Ascending aorta (tissue), 2 donors: Measurements from ENCODE around the gene HSPB6. TPM values are rescaled to one million over a fixed set of nuclear protein-coding genes. Genes with fewer than 3 reads are reported as not detected.

ENCODE experiments used
- DNase-seq, 2 donors: peaks; one replicate each; pipeline ENCODE4 v3.0.0-alpha.2; 2019; ENCODE audit warnings: low spot score in 2 of 2
- H3K27ac ChIP-seq, 2 donors: fragments of 200-600 bp; sonication (generic); one replicate each; pipeline ENCODE4 v1.5.1; 2016 to 2017; ENCODE audit warnings: mild to moderate bottlenecking in 1 of 2
- H3K27me3 ChIP-seq: fragments of 200-600 bp; sonication (generic); one replicate; pipeline ENCODE4 v1.5.1; 2017
- H3K36me3 ChIP-seq, 2 donors: fragments of 200-600 bp; sonication (generic); one replicate each; pipeline ENCODE4 v1.5.1; 2016
- H3K4me1 ChIP-seq, 2 donors: fragments of 200-600 bp; sonication (generic); one replicate each; pipeline ENCODE4 v1.5.1; 2016 to 2017; ENCODE audit warnings: mild to moderate bottlenecking in 1 of 2
- H3K4me3 ChIP-seq, 2 donors: fragments of 200-600 bp; sonication (generic); one replicate each; pipeline ENCODE4 v1.5.1; 2016 to 2017; ENCODE audit warnings: mild to moderate bottlenecking in 1 of 2
- H3K9me3 ChIP-seq, 2 donors: fragments of 200-600 bp; sonication (generic); one replicate each; pipeline ENCODE4 v1.5.1; 2016
- intact Hi-C: fragments of 100-400 bp; cut with DNase I; formaldehyde crosslinking; loops from one replicate; pipeline ENCODE4 v1.15.1; 2023
- total RNA-seq: library from RNA; depleted of rRNA; stranded (reverse); fragments of >200 nt; gene quantifications from one replicate; pipeline ENCODE4 v1.1.0, GENCODE V29; 2016
- TF ChIP-seq, protein P1 (sequence below), 3 experiments: fragments of 200-600 bp in 2 of 3; fragments of 450-650 bp in 1 of 3; sonication (generic) in 2 of 3; IDR thresholded peaks; one replicate each; pipeline ENCODE4 v1.5.1; 2016 to 2019; ENCODE audit warnings: antibody characterized with exemption in 3 of 3, mild to moderate bottlenecking in 1 of 3, moderate library complexity in 1 of 3

The HSPB6 gene
- total RNA-seq, 1 donor from 2014 or later, result 265 TPM

- no peaks in the 10 kb centered on the region for H3K27me3 ChIP-seq
- no peaks in the 10 kb centered on the region for H3K9me3 ChIP-seq
- DNase-seq, result no peak
- no peaks in the 10 kb centered on the region for H3K4me1 ChIP-seq
- intact Hi-C loops, result no loop called here
- H3K36me3 ChIP-seq, result peaks cover 22 to 48% of the 10 kb centered on the region in 2 donors
- no peak overlapping the region for H3K4me3 ChIP-seq
- H3K27ac ChIP-seq, result no peak overlapping the region
- TF ChIP-seq, protein P1, sequence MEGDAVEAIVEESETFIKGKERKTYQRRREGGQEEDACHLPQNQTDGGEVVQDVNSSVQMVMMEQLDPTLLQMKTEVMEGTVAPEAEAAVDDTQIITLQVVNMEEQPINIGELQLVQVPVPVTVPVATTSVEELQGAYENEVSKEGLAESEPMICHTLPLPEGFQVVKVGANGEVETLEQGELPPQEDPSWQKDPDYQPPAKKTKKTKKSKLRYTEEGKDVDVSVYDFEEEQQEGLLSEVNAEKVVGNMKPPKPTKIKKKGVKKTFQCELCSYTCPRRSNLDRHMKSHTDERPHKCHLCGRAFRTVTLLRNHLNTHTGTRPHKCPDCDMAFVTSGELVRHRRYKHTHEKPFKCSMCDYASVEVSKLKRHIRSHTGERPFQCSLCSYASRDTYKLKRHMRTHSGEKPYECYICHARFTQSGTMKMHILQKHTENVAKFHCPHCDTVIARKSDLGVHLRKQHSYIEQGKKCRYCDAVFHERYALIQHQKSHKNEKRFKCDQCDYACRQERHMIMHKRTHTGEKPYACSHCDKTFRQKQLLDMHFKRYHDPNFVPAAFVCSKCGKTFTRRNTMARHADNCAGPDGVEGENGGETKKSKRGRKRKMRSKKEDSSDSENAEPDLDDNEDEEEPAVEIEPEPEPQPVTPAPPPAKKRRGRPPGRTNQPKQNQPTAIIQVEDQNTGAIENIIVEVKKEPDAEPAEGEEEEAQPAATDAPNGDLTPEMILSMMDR (IDR thresholded peaks at IDR 0.05), result no peak
These were observed 26.9 kb upstream of the HSPB6 start for GRCh38 chr19:35783469-35784434.

- no peaks in the 10 kb centered on the region for H3K9me3 ChIP-seq
- no peaks in the 10 kb centered on the region for H3K4me1 ChIP-seq
- DNase-seq, result no peak
- no peaks in the 10 kb centered on the region for H3K27me3 ChIP-seq
- H3K4me3 ChIP-seq, result no peak overlapping the region
- no peak overlapping the region for H3K27ac ChIP-seq
- TF ChIP-seq, protein P1 (IDR thresholded peaks at IDR 0.05), result no peak
- peaks cover 22 to 48% of the 10 kb centered on the region in 2 donors for H3K36me3 ChIP-seq
- intact Hi-C loops, result no loop called here
These were observed 25.8 kb upstream of the HSPB6 start for GRCh38 chr19:35782589-35782988.

DNA sequence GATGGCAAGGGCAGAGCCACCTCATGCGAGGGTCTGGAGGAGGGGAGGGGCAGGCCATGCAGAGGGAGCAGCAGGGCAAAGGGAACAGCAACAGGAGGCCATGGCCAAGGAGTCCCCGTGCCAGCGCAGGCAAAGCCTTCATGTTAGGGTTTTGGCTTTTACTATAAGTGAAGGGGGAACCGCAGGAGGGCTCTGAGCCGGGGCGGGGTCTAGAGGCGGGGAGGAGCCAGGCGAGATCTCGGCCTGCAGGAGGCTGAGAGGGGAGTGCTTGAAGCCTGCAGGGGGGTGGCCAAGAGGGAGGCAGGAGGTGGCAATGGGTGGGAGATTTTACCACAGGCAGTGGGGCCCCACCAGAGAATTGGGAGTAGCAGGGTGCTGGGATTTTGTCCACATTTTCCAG is 24.8 kb upstream of the HSPB6 start:
- no peaks in the 10 kb centered on the region for H3K4me1 ChIP-seq
- peaks cover 22 to 40% of the 10 kb centered on the region in 2 donors for H3K36me3 ChIP-seq
- intact Hi-C loops, result no loop called here
- no peak overlapping the region for H3K4me3 ChIP-seq
- TF ChIP-seq, protein P1 (IDR thresholded peaks at IDR 0.05), result no peak
- no peak for DNase-seq
- H3K9me3 ChIP-seq, result no peaks in the 10 kb centered on the region
- H3K27ac ChIP-seq, result no peak overlapping the region
- H3K27me3 ChIP-seq, result no peaks in the 10 kb centered on the region

GRCh38 chr19:35780717-35781116 is 23.9 kb upstream of the HSPB6 start:
- intact Hi-C loops, result no loop called here
- TF ChIP-seq, protein P1 (IDR thresholded peaks at IDR 0.05), result no peak
- H3K27ac ChIP-seq, result no peak overlapping the region
- no peaks in the 10 kb centered on the region for H3K27me3 ChIP-seq
- peaks cover 0 to 9% of the 10 kb centered on the region in 2 donors for H3K4me1 ChIP-seq
- no peak for DNase-seq
- peaks cover 22 to 40% of the 10 kb centered on the region in 2 donors for H3K36me3 ChIP-seq
- H3K4me3 ChIP-seq, result no peak overlapping the region
- no peaks in the 10 kb centered on the region for H3K9me3 ChIP-seq

GRCh38 chr19:35780058-35780457 is 23.2 kb upstream of the HSPB6 start:
- Histone ChIP-seq H3K9me3 (no peaks in the 10 kb centered on the region), H3K27ac (no peak overlapping the region), H3K4me3 (no peak overlapping the region), H3K36me3 (peaks cover 22 to 39% of the 10 kb centered on the region in 2 donors), H3K27me3 (no peaks in the 10 kb centered on the region), H3K4me1 (peaks cover 0 to 9% of the 10 kb centered on the region in 2 donors)
- DNase-seq, result no peak
- intact Hi-C loops, result no loop called here
- TF ChIP-seq, protein P1 (IDR thresholded peaks at IDR 0.05), result no peak
